ENCODE results near the gene FGF11.

FGF11 gene

DNA sequence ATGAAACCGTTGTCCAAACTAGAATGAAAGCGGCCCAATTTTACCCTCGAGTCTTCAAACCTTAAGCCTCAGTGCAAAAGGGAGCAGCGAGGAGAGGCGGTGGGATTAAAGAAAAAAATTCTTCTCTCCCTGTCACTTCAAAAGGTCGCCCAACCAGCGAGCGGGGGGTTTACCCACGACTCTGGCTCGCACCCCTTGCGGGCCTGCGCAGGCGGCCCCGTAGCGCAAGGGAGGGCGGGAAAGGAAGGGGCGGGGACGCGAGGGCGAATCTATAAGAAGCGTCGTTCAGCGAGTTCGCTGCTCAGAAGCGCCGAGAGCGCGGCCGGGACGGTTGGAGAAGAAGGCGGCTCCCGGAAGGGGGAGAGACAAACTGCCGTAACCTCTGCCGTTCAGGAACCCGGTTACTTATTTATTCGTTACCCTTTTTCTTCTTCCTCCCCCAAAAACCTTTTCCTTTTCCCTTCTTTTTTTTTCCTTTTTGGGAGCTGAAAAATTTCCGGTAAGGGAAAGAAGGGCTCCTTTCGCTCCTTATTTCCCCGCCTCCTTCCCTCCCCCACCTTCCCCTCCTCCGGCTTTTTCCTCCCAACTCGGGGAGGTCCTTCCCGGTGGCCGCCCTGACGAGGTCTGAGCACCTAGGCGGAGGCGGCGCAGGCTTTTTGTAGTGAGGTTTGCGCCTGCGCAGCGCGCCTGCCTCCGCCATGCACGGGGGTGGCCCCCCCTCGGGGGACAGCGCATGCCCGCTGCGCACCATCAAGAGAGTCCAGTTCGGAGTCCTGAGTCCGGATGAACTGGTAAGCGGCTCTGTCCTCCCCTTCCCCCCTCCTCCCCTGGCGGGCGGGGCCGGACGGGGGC, 45.0 kb downstream of the FGF11 start, which contains the start of gene POLR2A:
Gene POLR2A, plus strand, starts transcription at position 300 of the 852 bp plus-strand sequence.
- Mint-ChIP-seq H3K9me3 (no peaks in the 10 kb centered on the region), H3K27me3 (no peaks in the 10 kb centered on the region), H3K27ac (peak within 1 kb of the TSS; percentile 100), H3K4me3 (peak within 1 kb of the TSS; percentile 98), H3K36me3 (ENCODE audit: low read depth) (peaks cover 37% of the 10 kb centered on the region), H3K4me1 (ENCODE audit: low read depth) (peaks cover 80% of the 10 kb centered on the region)

DNA sequence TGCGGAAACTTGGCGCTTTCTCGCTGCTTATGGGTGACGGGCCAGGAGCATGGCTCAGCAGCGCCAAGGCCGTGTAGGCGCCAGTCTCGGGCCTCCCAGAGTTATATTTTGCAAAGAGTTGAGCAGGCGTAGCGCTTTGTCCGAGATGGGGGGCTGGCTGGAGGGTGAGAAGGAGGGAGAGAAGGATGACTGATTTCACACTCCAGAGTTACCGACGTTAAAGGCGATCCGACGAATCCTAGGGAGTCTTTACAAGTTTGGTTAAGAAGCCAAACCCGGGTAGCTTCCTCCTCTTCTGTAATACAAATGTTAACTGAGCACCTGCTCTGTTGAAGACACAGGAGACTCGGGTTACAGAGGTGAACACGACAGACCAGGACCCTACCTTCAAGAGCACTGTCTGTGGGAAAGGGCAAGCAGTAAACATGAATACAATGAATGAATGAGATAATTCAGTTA, 45.6 kb downstream of the FGF11 start:
- H3K27me3 Mint-ChIP-seq: no peaks in the 10 kb centered on the region
- peaks cover 41% of the 10 kb centered on the region for H3K36me3 Mint-ChIP-seq (ENCODE audit: low read depth)
- H3K4me1 Mint-ChIP-seq (ENCODE audit: low read depth): peaks cover 85% of the 10 kb centered on the region
- no peaks in the 10 kb centered on the region for H3K9me3 Mint-ChIP-seq
- H3K27ac Mint-ChIP-seq: peak overlapping the region; percentile 100
- H3K4me3 Mint-ChIP-seq: peak overlapping the region; percentile 98

DNA sequence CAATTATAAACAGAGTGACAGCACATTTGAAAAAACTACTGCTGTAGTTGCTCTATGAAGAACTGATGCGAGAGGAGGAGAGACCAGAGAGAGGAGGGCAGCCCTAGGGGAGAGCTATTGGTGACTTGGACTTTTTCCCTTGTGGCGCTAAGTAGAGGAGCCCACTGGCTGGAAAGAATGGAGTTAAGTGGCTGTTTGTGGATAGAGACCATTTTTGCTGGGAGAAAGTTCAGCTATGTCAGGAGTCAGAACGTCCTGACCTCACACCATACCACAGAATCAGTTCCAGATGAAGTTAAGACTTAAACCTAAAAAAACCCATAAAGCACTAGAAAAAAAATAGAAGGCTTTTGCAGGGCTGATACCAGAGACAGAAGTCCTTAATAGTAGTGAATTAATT, 46.9 kb downstream of the FGF11 start:
- H3K36me3 Mint-ChIP-seq (ENCODE audit: low read depth): peaks cover 49% of the 10 kb centered on the region
- H3K27ac Mint-ChIP-seq: peak overlapping the region; percentile 81
- no peaks in the 10 kb centered on the region for H3K27me3 Mint-ChIP-seq
- H3K9me3 Mint-ChIP-seq: no peaks in the 10 kb centered on the region
- peaks cover 83% of the 10 kb centered on the region for H3K4me1 Mint-ChIP-seq (ENCODE audit: low read depth)
- peak overlapping the region; percentile 98 for H3K4me3 Mint-ChIP-seq

DNA sequence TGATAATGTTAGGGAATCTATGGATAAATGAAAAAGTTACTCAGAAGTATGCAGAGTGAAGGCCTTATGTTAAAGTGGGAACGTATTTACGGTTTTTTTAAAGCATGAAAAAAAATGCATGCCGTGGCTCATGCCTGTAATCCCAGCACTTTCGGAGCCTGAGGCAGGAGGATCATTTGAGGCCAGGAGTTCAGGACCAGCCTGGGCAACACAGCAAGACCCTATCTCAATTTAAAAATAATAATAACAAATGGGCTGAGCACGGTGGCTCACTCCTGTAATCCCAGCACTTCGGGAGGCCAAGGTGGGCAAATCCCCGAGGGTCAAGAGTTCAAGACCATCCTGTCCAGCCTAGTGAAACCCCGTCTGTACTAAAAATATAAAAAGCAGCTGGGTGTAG, 50.8 kb downstream of the FGF11 start:
- Mint-ChIP-seq H3K27ac (no peak overlapping the region), H3K27me3 (no peaks in the 10 kb centered on the region), H3K4me1 (ENCODE audit: low read depth) (peaks cover 69% of the 10 kb centered on the region), H3K36me3 (ENCODE audit: low read depth) (peaks cover 75% of the 10 kb centered on the region), H3K4me3 (peak overlapping the region; percentile 4), H3K9me3 (no peaks in the 10 kb centered on the region)

DNA sequence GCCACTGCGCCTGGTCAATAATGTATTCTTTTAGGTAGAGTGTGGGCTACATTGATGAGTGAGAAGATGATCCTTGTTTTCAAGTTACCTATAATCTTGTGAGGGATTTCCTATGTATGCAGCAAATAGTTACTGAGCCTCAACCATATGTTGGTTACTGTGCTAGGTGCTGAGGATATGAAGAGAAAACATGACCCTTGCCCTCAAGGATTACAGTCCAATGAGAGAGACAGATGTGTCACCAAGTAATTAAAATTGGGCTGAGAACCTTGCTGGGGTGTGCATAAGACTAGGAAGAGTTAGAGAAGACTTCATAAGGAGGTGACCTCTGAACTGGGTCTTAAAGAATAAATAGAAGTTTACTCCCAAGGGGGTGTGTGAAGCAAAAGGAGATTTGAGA, 52.3 kb downstream of the FGF11 start:
- Mint-ChIP-seq H3K36me3 (ENCODE audit: low read depth) (peaks cover 76% of the 10 kb centered on the region), H3K4me3 (no peak overlapping the region)

DNA sequence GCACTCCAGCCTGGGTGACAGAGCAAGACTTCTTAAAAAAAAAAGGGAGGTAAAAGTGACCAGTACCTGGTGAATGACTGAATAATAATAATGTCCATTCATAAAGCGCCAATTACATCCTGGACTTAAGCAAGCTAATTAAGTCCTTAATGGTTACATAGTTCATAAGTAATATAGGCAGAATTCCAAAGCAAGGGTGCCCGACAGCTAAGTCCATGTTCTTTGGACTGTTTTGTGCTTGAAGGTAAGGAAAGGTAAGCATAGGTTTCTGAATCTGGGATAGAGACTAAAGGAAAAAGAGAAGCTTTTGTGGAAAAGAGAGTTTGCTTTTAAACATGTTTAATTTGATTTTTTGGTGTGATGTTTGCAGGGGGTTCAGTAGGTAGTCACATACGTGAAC, 54.6 kb downstream of the FGF11 start:
- no peaks in the 10 kb centered on the region for H3K9me3 Mint-ChIP-seq
- no peak overlapping the region for H3K4me3 Mint-ChIP-seq
- H3K4me1 Mint-ChIP-seq (ENCODE audit: low read depth): peaks cover 37% of the 10 kb centered on the region
- H3K27me3 Mint-ChIP-seq: no peaks in the 10 kb centered on the region
- H3K27ac Mint-ChIP-seq: peak overlapping the region; percentile 37
- peaks cover 77% of the 10 kb centered on the region for H3K36me3 Mint-ChIP-seq (ENCODE audit: low read depth)

More for the DNA sequence above, 52.3 kb downstream of the FGF11 start:
- no peaks in the 10 kb centered on the region for H3K27me3 Mint-ChIP-seq
- peak overlapping the region; percentile 10 for H3K27ac Mint-ChIP-seq
- peaks cover 57% of the 10 kb centered on the region for H3K4me1 Mint-ChIP-seq (ENCODE audit: low read depth)
- H3K9me3 Mint-ChIP-seq: no peaks in the 10 kb centered on the region
